DMS 273 (cell line): Measurements from ENCODE around the gene LHPP.
"Not testable (repeated sequence)": the region's sequence is repeated elsewhere in the genome, so short reads cannot be mapped to it uniquely, and the experiment has no call there.

ENCODE experiments used
- DNase-seq: peaks from one replicate; lab custom pipeline; 2025; ENCODE audit not compliant: unreplicated experiment; lab: John Stamatoyannopoulos, UW

The LHPP gene

GRCh38 chr10:124568339-124568738, 106.7 kb downstream of the LHPP start:
- DNase-seq, result no peak

GRCh38 chr10:124568848-124569622, 107.4 kb downstream of the LHPP start:
- no peak for DNase-seq

- DNase-seq, result no peak
These were observed 108.2 kb downstream of the LHPP start for GRCh38 chr10:124569623-124570470.

- no peak for DNase-seq
These were observed 109.0 kb downstream of the LHPP start for GRCh38 chr10:124570646-124571045.

GRCh38 chr10:124572751-124573150, 111.1 kb downstream of the LHPP start:
- no peak for DNase-seq

- no peak for DNase-seq
These were observed 112.3 kb downstream of the LHPP start for GRCh38 chr10:124573726-124574455.

- DNase-seq, result no peak
These were observed 112.9 kb downstream of the LHPP start for GRCh38 chr10:124574456-124575070.

- no peak for DNase-seq
These were observed 113.7 kb downstream of the LHPP start for GRCh38 chr10:124575107-124576035.

- no peak for DNase-seq
These were observed 115.2 kb downstream of the LHPP start for GRCh38 chr10:124576526-124577420.

- no peak for DNase-seq
These were observed 116.0 kb downstream of the LHPP start for GRCh38 chr10:124577651-124578050.

GRCh38 chr10:124578231-124579010, 116.8 kb downstream of the LHPP start:
- DNase-seq, result no peak

GRCh38 chr10:124579011-124579399, 117.4 kb downstream of the LHPP start:
- no peak for DNase-seq

- DNase-seq, result no peak
These were observed 124.5 kb downstream of the LHPP start for GRCh38 chr10:124586142-124586541.

GRCh38 chr10:124587811-124588211, 126.2 kb downstream of the LHPP start:
- DNase-seq, result no peak

- DNase-seq, result not testable (repeated sequence)
These were observed 126.7 kb downstream of the LHPP start for GRCh38 chr10:124588341-124588735.

- no peak for DNase-seq
These were observed 127.3 kb downstream of the LHPP start for GRCh38 chr10:124588736-124589490.

GRCh38 chr10:124589491-124590041, 127.9 kb downstream of the LHPP start:
- DNase-seq, result no peak
